GM18867 (cell line): ENCODE data around the gene DDX19B.
"Not testable (repeated sequence)": the region's sequence is repeated elsewhere in the genome, so short reads cannot be mapped to it uniquely, and the experiment has no call there.

Experiments
- ATAC-seq: cut with Tn5 transposase; IDR thresholded peaks from one replicate; pipeline ENCODE4 v1.9.1; 2021; ENCODE audit warnings: mild to moderate bottlenecking, moderate library complexity; ENCODE audit not compliant: unreplicated experiment

Gene DDX19B

GRCh38 chr16:70345840-70346239 lies 46.9 kb downstream of the DDX19B start:
- ATAC-seq, result no peak

- ATAC-seq, result no peak
Measured at GRCh38 chr16:70348991-70349390, 50.0 kb downstream of the DDX19B start.

- ATAC-seq, result no peak
Measured at GRCh38 chr16:70349783-70350182, 50.8 kb downstream of the DDX19B start.

GRCh38 chr16:70359552-70359951 lies 60.6 kb downstream of the DDX19B start:
- no peak for ATAC-seq

GRCh38 chr16:70364399-70364798 lies 65.4 kb downstream of the DDX19B start:
- ATAC-seq, result no peak

- not testable (repeated sequence) for ATAC-seq
Measured at GRCh38 chr16:70370145-70370544, 71.2 kb downstream of the DDX19B start.

- ATAC-seq, result no peak
Measured at GRCh38 chr16:70370924-70371323, 71.9 kb downstream of the DDX19B start.

GRCh38 chr16:70372921-70373728 lies 74.1 kb downstream of the DDX19B start:
- ATAC-seq, result no peak

GRCh38 chr16:70374213-70374612 lies 75.2 kb downstream of the DDX19B start:
- no peak for ATAC-seq

GRCh38 chr16:70375636-70376611 lies 76.9 kb downstream of the DDX19B start:
- ATAC-seq, result no peak

GRCh38 chr16:70377782-70378181 lies 78.8 kb downstream of the DDX19B start:
- ATAC-seq, result no peak

GRCh38 chr16:70378869-70379493 lies 80.0 kb downstream of the DDX19B start:
- no peak for ATAC-seq

GRCh38 chr16:70380248-70380918 lies 81.4 kb downstream of the DDX19B start:
- peak; percentile 13 for ATAC-seq

GRCh38 chr16:70380919-70381603 lies 82.1 kb downstream of the DDX19B start:
- peak; percentile 89 for ATAC-seq

- ATAC-seq, result no peak
Measured at GRCh38 chr16:70381604-70382342, 82.8 kb downstream of the DDX19B start.

- no peak for ATAC-seq
Measured at GRCh38 chr16:70383421-70383960, 84.5 kb downstream of the DDX19B start.
